CD4-positive, alpha-beta T cell (primary cell): ENCODE data around the gene AHRR. TPM values are rescaled to one million over a fixed set of nuclear protein-coding genes. Genes with fewer than 3 reads are reported as not detected.

Source experiments
- ATAC-seq: fragments of 200-7000 bp; cut with Tn5 transposase; one replicate; pipeline ENCODE4 v1.10.0; 2022; ENCODE audit warnings: mild to moderate bottlenecking; ENCODE audit not compliant: poor library complexity
- CTCF ChIA-PET: fragments of 350-600 bp; sonication (Branson Sonifier 250); formaldehyde crosslinking; loops from one replicate; lab custom pipeline; 2021; ENCODE audit warnings: antibody characterized with exemption, inconsistent platforms; lab: Charles Lee
- POLR2A ChIA-PET: fragments of 350-600 bp; sonication (Branson Sonifier 250); formaldehyde crosslinking; loops from one replicate; lab custom pipeline; 2021; ENCODE audit warnings: antibody characterized with exemption, inconsistent platforms; lab: Charles Lee
- DNase-seq, 14 experiments: peaks; one replicate each; pipeline ENCODE4 v3.0.0-alpha.2; 2013 to 2020; ENCODE audit warnings: mixed read lengths in 2 of 14
- H3K27ac ChIP-seq, 2 donors: one replicate each; pipeline versions ENCODE4 v1.5.1 to v1.7.0; 2013; ENCODE audit warnings: low read length in 2 of 2, low read depth in 1 of 2, mild to moderate bottlenecking in 1 of 2
- H3K27me3 ChIP-seq, 2 experiments: 1 replicate in 1 of 2; 2 replicates in 1 of 2; pipeline versions ENCODE4 v1.6.1 to v1.7.0; 2013; ENCODE audit warnings: low read length in 2 of 2, control low read depth in 1 of 2, mild to moderate bottlenecking in 1 of 2, moderate library complexity in 1 of 2; ENCODE audit not compliant: insufficient read depth in 2 of 2, control insufficient read depth in 1 of 2
- H3K36me3 ChIP-seq: one replicate; pipeline ENCODE4 v1.6.1; 2013; ENCODE audit warnings: low read length, control low read depth; ENCODE audit not compliant: insufficient read depth
- H3K4me1 ChIP-seq: one replicate; pipeline ENCODE4 v1.6.1; 2013; ENCODE audit warnings: low read length, control low read depth; ENCODE audit not compliant: insufficient read depth
- H3K4me3 ChIP-seq: one replicate; pipeline ENCODE4 v1.5.1; 2013; ENCODE audit warnings: mild to moderate bottlenecking, low read length, moderate library complexity
- H3K9me3 ChIP-seq, 2 experiments: 1 replicate in 1 of 2; 2 replicates in 1 of 2; pipeline versions ENCODE4 v1.6.1 to v1.7.0; 2013; ENCODE audit warnings: low read length in 2 of 2, mild to moderate bottlenecking in 2 of 2, control low read depth in 1 of 2, moderate library complexity in 1 of 2; ENCODE audit not compliant: control insufficient read depth in 1 of 2, insufficient read depth in 1 of 2
- H3K27ac Mint-ChIP-seq: one replicate; pipeline ENCODE4 v1.8.0; 2020; ENCODE audit warnings: mixed read lengths
- H3K27me3 Mint-ChIP-seq: one replicate; pipeline ENCODE4 v1.8.0; 2021; ENCODE audit warnings: mixed read lengths
- H3K36me3 Mint-ChIP-seq: one replicate; pipeline ENCODE4 v1.8.0; 2021; ENCODE audit warnings: low read depth, mixed read lengths
- H3K4me1 Mint-ChIP-seq: one replicate; pipeline ENCODE4 v1.8.0; 2021; ENCODE audit warnings: low read depth, mixed read lengths
- H3K4me3 Mint-ChIP-seq: one replicate; pipeline ENCODE4 v1.8.0; 2020; ENCODE audit warnings: mild to moderate bottlenecking, mixed read lengths
- H3K9me3 Mint-ChIP-seq: one replicate; pipeline ENCODE4 v1.8.0; 2020; ENCODE audit warnings: mixed read lengths
- intact Hi-C, 2 experiments: fragments of 100-400 bp; cut with DNase I in 1 of 2; cut with micrococcal nuclease in 1 of 2; formaldehyde crosslinking; loops; one replicate each; pipeline versions ENCODE4 v1.15.1 to v1.9.0; 2023 to 2025; cut with DNase I, micrococcal nuclease
- total RNA-seq, 174 experiments: library from RNA in 2 of 174; stranded (reverse) in 2 of 174; gene quantifications; one replicate each; pipeline ENCODE4 v1.2.3 and lab custom pipeline; 2021 to 2026
- TF ChIP-seq, protein P1 (sequence below): fragments of 200-600 bp; IDR thresholded peaks from one replicate; pipeline ENCODE4 v1.8.0; 2022; ENCODE audit warnings: antibody characterized with exemption, mild to moderate bottlenecking

Gene AHRR
- total RNA-seq, 2 experiments from 2014 or later, result 0.45 to 0.63 TPM

DNA sequence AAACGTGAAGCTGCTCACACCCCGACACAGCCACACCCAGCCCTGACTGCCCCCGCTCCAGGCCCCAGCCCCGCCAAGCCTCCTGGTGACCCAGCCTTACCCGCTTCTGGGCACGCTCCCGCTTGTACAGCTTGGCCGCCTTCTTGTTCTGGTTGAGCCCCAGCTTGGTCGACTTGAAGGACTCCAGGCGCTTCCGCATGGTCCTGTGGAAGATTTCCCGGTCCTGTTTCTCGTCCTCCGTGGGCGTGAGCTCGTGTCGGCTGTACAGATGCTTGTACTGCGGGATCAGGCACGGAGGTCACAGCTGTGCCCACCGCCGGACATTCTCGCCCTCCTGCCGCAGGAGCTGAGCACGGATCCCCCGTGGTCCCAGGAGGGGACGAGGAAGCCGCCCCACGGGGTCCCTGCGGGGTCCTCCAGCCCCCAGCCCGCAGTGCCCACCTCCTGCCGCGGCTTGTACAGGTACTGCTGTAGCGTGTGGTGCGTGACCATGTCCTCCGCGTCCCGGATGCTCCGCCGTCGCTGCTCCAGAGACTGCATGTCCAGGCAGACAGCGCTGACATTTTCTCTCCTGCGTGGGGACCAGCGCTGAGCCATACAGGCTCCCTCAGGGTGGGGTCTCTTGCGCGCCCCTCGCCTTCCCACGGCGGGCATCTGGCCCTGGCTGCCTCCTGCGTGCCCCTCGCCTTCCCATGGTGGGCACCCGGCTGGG, 154.7 kb downstream of the AHRR start:
- ChIA-PET POLR2A (interaction anchor here (1.2 kb wide), 1 partner anchor 12 kb away, joined by 3 read pairs; no protein-coding TSS in a partner anchor), CTCF (no interaction called here)
- Mint-ChIP-seq H3K27me3 (peaks cover 35% of the 10 kb centered on the region), H3K4me1 (peaks cover 12% of the 10 kb centered on the region), H3K27ac (no peak overlapping the region), H3K9me3 (no peaks in the 10 kb centered on the region), H3K4me3 (peak overlapping the region; percentile 48), H3K36me3 (peaks cover 6% of the 10 kb centered on the region)
- TF ChIP-seq, protein P1, sequence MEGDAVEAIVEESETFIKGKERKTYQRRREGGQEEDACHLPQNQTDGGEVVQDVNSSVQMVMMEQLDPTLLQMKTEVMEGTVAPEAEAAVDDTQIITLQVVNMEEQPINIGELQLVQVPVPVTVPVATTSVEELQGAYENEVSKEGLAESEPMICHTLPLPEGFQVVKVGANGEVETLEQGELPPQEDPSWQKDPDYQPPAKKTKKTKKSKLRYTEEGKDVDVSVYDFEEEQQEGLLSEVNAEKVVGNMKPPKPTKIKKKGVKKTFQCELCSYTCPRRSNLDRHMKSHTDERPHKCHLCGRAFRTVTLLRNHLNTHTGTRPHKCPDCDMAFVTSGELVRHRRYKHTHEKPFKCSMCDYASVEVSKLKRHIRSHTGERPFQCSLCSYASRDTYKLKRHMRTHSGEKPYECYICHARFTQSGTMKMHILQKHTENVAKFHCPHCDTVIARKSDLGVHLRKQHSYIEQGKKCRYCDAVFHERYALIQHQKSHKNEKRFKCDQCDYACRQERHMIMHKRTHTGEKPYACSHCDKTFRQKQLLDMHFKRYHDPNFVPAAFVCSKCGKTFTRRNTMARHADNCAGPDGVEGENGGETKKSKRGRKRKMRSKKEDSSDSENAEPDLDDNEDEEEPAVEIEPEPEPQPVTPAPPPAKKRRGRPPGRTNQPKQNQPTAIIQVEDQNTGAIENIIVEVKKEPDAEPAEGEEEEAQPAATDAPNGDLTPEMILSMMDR, result no peak
- peaks cover 37% of the 10 kb centered on the region for H3K4me1 ChIP-seq
- ATAC-seq, result no peak
- intact Hi-C loops, result no loop called here
- H3K27ac ChIP-seq, result no peak overlapping the region
- H3K4me3 ChIP-seq, result no peak overlapping the region
- H3K9me3 ChIP-seq, result peaks cover 0 to 44% of the 10 kb centered on the region in 2 experiments
- H3K36me3 ChIP-seq, result peaks cover under 1% of the 10 kb centered on the region
- peaks cover 23 to 24% of the 10 kb centered on the region in 2 experiments for H3K27me3 ChIP-seq
- DNase-seq, result no peak

DNA sequence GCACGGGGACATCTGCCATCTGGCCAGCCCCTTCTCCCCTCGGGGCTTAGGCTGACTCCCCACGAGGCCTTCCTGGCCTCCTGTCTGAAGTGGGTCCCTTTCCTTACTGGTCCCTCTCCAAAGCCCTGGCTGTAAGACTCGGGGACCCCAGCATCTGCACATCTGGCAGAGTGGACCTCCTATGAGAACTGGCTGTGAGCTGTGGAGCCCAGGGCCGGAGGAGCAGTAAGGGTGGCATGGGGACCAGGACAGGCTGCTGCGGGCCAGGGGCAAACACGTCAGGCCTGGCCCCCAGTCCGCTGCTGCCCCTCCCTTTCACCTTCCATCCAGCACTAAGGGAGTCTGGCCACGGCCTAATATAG, 155.3 kb downstream of the AHRR start:
- peaks cover 38% of the 10 kb centered on the region for H3K27me3 Mint-ChIP-seq
- peaks cover 31% of the 10 kb centered on the region for H3K4me1 ChIP-seq
- H3K27ac Mint-ChIP-seq, result no peak overlapping the region
- ATAC-seq (no peak), DNase-seq (no peak)
- no peak overlapping the region for H3K4me3 ChIP-seq
- CTCF ChIA-PET, result no interaction called here
- no peaks in the 10 kb centered on the region for H3K9me3 Mint-ChIP-seq
- peaks cover 7% of the 10 kb centered on the region for H3K4me1 Mint-ChIP-seq
- H3K27ac ChIP-seq, result no peak overlapping the region
- intact Hi-C loops, result no loop called here
- peaks cover 0 to 44% of the 10 kb centered on the region in 2 experiments for H3K9me3 ChIP-seq
- H3K36me3 Mint-ChIP-seq, result peaks cover 2% of the 10 kb centered on the region
- H3K36me3 ChIP-seq, result no peaks in the 10 kb centered on the region
- POLR2A ChIA-PET, result no interaction called here
- H3K4me3 Mint-ChIP-seq, result peak overlapping the region; percentile 48
- TF ChIP-seq, protein P1, result no peak
- peaks cover 23 to 25% of the 10 kb centered on the region in 2 experiments for H3K27me3 ChIP-seq

GRCh38 chr5:477247-477646, 155.7 kb downstream of the AHRR start:
- Mint-ChIP-seq H3K27me3 (peaks cover 38% of the 10 kb centered on the region), H3K36me3 (no peaks in the 10 kb centered on the region), H3K9me3 (no peaks in the 10 kb centered on the region), H3K4me1 (peaks cover 4% of the 10 kb centered on the region), H3K4me3 (peak overlapping the region; percentile 48), H3K27ac (no peak overlapping the region)
- CTCF ChIA-PET, result no interaction called here
- DNase-seq (no peak), ATAC-seq (no peak)
- TF ChIP-seq, protein P1, result no peak
- peaks cover 27% of the 10 kb centered on the region for H3K4me1 ChIP-seq
- H3K4me3 ChIP-seq, result no peak overlapping the region
- peaks cover 23 to 25% of the 10 kb centered on the region in 2 experiments for H3K27me3 ChIP-seq
- POLR2A ChIA-PET, result interaction anchor here (0.8 kb wide), 1 partner anchor 32 kb away, joined by 3 read pairs; no protein-coding TSS in a partner anchor
- intact Hi-C loops, result no loop called here
- H3K36me3 ChIP-seq, result no peaks in the 10 kb centered on the region
- no peak overlapping the region for H3K27ac ChIP-seq
- peaks cover 0 to 44% of the 10 kb centered on the region in 2 experiments for H3K9me3 ChIP-seq
